IPS-18a (cell line): ENCODE data around the gene KIF5C.

Source experiments
- H3K27ac ChIP-seq: one replicate; pipeline ENCODE4 v1.5.1; 2013; ENCODE audit warnings: low read length
- H3K27me3 ChIP-seq: one replicate; pipeline ENCODE4 v1.6.1; 2013; ENCODE audit warnings: mild to moderate bottlenecking, low read length; ENCODE audit not compliant: control insufficient read depth, insufficient read depth
- H3K36me3 ChIP-seq: one replicate; pipeline ENCODE4 v1.6.1; 2013; ENCODE audit warnings: low read depth, low read length; ENCODE audit not compliant: control insufficient read depth
- H3K4me1 ChIP-seq: one replicate; pipeline ENCODE4 v1.6.1; 2013; ENCODE audit warnings: low read depth, low read length; ENCODE audit not compliant: control insufficient read depth
- H3K4me3 ChIP-seq: one replicate; pipeline ENCODE4 v1.5.1; 2013; ENCODE audit warnings: low read length
- H3K9ac ChIP-seq: one replicate; pipeline ENCODE4 v1.6.1; 2013; ENCODE audit warnings: mild to moderate bottlenecking, low read length, moderate library complexity
- H3K9me3 ChIP-seq: one replicate; pipeline ENCODE4 v1.6.1; 2013; ENCODE audit warnings: low read depth, low read length; ENCODE audit not compliant: control insufficient read depth

KIF5C gene

GRCh38 chr2:148948868-148949267 lies 73.8 kb downstream of the KIF5C start:
- H3K4me1 ChIP-seq: no peaks in the 10 kb centered on the region
- no peaks in the 10 kb centered on the region for H3K9me3 ChIP-seq
- H3K4me3 ChIP-seq: no peak overlapping the region
- H3K9ac ChIP-seq: no peak overlapping the region
- peaks cover 66% of the 10 kb centered on the region for H3K36me3 ChIP-seq
- H3K27ac ChIP-seq: no peak overlapping the region
- H3K27me3 ChIP-seq: no peaks in the 10 kb centered on the region

GRCh38 chr2:148949348-148949747 lies 74.3 kb downstream of the KIF5C start:
- Histone ChIP-seq H3K4me1 (no peaks in the 10 kb centered on the region), H3K36me3 (peaks cover 62% of the 10 kb centered on the region), H3K27me3 (no peaks in the 10 kb centered on the region), H3K9me3 (no peaks in the 10 kb centered on the region), H3K27ac (no peak overlapping the region), H3K4me3 (no peak overlapping the region), H3K9ac (no peak overlapping the region)

- no peaks in the 10 kb centered on the region for H3K9me3 ChIP-seq
- peaks cover 57% of the 10 kb centered on the region for H3K36me3 ChIP-seq
- no peak overlapping the region for H3K9ac ChIP-seq
- no peaks in the 10 kb centered on the region for H3K27me3 ChIP-seq
- H3K4me1 ChIP-seq: no peaks in the 10 kb centered on the region
- no peak overlapping the region for H3K27ac ChIP-seq
- no peak overlapping the region for H3K4me3 ChIP-seq
Measured at GRCh38 chr2:148952621-148953020, 77.6 kb downstream of the KIF5C start.

- no peaks in the 10 kb centered on the region for H3K27me3 ChIP-seq
Measured at GRCh38 chr2:148953426-148953825, 78.4 kb downstream of the KIF5C start.

GRCh38 chr2:148954536-148954935 lies 79.5 kb downstream of the KIF5C start:
- no peak overlapping the region for H3K9ac ChIP-seq
- no peaks in the 10 kb centered on the region for H3K27me3 ChIP-seq
- H3K4me3 ChIP-seq: no peak overlapping the region
- no peaks in the 10 kb centered on the region for H3K4me1 ChIP-seq
- H3K27ac ChIP-seq: no peak overlapping the region
- H3K9me3 ChIP-seq: no peaks in the 10 kb centered on the region
- H3K36me3 ChIP-seq: peaks cover 48% of the 10 kb centered on the region

More at GRCh38 chr2:148953426-148953825, 78.4 kb downstream of the KIF5C start:
- Histone ChIP-seq H3K36me3 (peaks cover 54% of the 10 kb centered on the region), H3K27ac (no peak overlapping the region), H3K9ac (no peak overlapping the region), H3K4me1 (no peaks in the 10 kb centered on the region), H3K9me3 (no peaks in the 10 kb centered on the region), H3K4me3 (no peak overlapping the region)

GRCh38 chr2:148955798-148956197 lies 80.8 kb downstream of the KIF5C start:
- Histone ChIP-seq H3K9ac (no peak overlapping the region), H3K27ac (no peak overlapping the region), H3K4me1 (no peaks in the 10 kb centered on the region), H3K4me3 (no peak overlapping the region), H3K36me3 (peaks cover 43% of the 10 kb centered on the region), H3K27me3 (no peaks in the 10 kb centered on the region), H3K9me3 (no peaks in the 10 kb centered on the region)

GRCh38 chr2:148957023-148957422 lies 82.0 kb downstream of the KIF5C start:
- no peak overlapping the region for H3K27ac ChIP-seq
- H3K9me3 ChIP-seq: no peaks in the 10 kb centered on the region
- no peaks in the 10 kb centered on the region for H3K27me3 ChIP-seq
- H3K4me3 ChIP-seq: no peak overlapping the region
- peaks cover 40% of the 10 kb centered on the region for H3K36me3 ChIP-seq
- H3K4me1 ChIP-seq: no peaks in the 10 kb centered on the region
- H3K9ac ChIP-seq: no peak overlapping the region

GRCh38 chr2:148959745-148960144 lies 84.7 kb downstream of the KIF5C start:
- H3K36me3 ChIP-seq: peaks cover 33% of the 10 kb centered on the region
- no peaks in the 10 kb centered on the region for H3K27me3 ChIP-seq
- H3K4me1 ChIP-seq: no peaks in the 10 kb centered on the region
- H3K9me3 ChIP-seq: no peaks in the 10 kb centered on the region
- no peak overlapping the region for H3K27ac ChIP-seq
- H3K9ac ChIP-seq: no peak overlapping the region
- H3K4me3 ChIP-seq: no peak overlapping the region

GRCh38 chr2:148960483-148960882 lies 85.5 kb downstream of the KIF5C start:
- H3K4me1 ChIP-seq: no peaks in the 10 kb centered on the region
- H3K4me3 ChIP-seq: no peak overlapping the region
- H3K36me3 ChIP-seq: peaks cover 33% of the 10 kb centered on the region
- no peak overlapping the region for H3K27ac ChIP-seq
- no peaks in the 10 kb centered on the region for H3K9me3 ChIP-seq
- H3K9ac ChIP-seq: no peak overlapping the region
- no peaks in the 10 kb centered on the region for H3K27me3 ChIP-seq

- Histone ChIP-seq H3K9me3 (no peaks in the 10 kb centered on the region), H3K27ac (no peak overlapping the region), H3K36me3 (peaks cover 32% of the 10 kb centered on the region), H3K4me1 (no peaks in the 10 kb centered on the region), H3K4me3 (no peak overlapping the region), H3K9ac (no peak overlapping the region), H3K27me3 (no peaks in the 10 kb centered on the region)
Measured at GRCh38 chr2:148963461-148963860, 88.4 kb downstream of the KIF5C start.

- H3K27me3 ChIP-seq: no peaks in the 10 kb centered on the region
- H3K9ac ChIP-seq: no peak overlapping the region
- H3K27ac ChIP-seq: no peak overlapping the region
- peaks cover 26% of the 10 kb centered on the region for H3K36me3 ChIP-seq
- no peaks in the 10 kb centered on the region for H3K4me1 ChIP-seq
- H3K9me3 ChIP-seq: no peaks in the 10 kb centered on the region
- H3K4me3 ChIP-seq: no peak overlapping the region
Measured at GRCh38 chr2:148965623-148966437, 90.8 kb downstream of the KIF5C start.

GRCh38 chr2:148966438-148966758 lies 91.4 kb downstream of the KIF5C start:
- Histone ChIP-seq H3K27me3 (no peaks in the 10 kb centered on the region), H3K4me1 (no peaks in the 10 kb centered on the region), H3K9me3 (no peaks in the 10 kb centered on the region), H3K9ac (no peak overlapping the region), H3K36me3 (peaks cover 25% of the 10 kb centered on the region), H3K27ac (no peak overlapping the region), H3K4me3 (no peak overlapping the region)
